Activated T-cell treated with anti-CD3 and anti-CD28 coated beads, Interleukin-2, amount 50 U/mL, for 4 hours (primary cell): ENCODE measurements around the gene RTN4. TPM values are rescaled to one million over a fixed set of nuclear protein-coding genes. Genes with fewer than 3 reads are reported as not detected.

Experiments used
- ATAC-seq, 2 donors: fragments of 200-7000 bp; cut with Tn5 transposase; one replicate each; pipeline ENCODE4 v1.10.0; 2021
- DNase-seq: peaks from one replicate; pipeline ENCODE4 v3.0.0-alpha.2; 2020
- H3K27me3 Mint-ChIP-seq: one replicate; pipeline ENCODE4 v1.8.0; 2021; ENCODE audit warnings: low read depth, mixed read lengths
- H3K36me3 Mint-ChIP-seq: one replicate; pipeline ENCODE4 v1.8.0; 2022; ENCODE audit warnings: mixed read lengths; ENCODE audit not compliant: insufficient read depth
- H3K4me1 Mint-ChIP-seq: one replicate; pipeline ENCODE4 v1.8.0; 2021; ENCODE audit warnings: low read depth, mixed read lengths
- H3K4me3 Mint-ChIP-seq: one replicate; pipeline ENCODE4 v1.8.0; 2021; ENCODE audit warnings: mild to moderate bottlenecking, moderate library complexity, mixed read lengths
- H3K9me3 Mint-ChIP-seq: one replicate; pipeline ENCODE4 v1.8.0; 2021; ENCODE audit warnings: mixed read lengths
- total RNA-seq, 3 donors: library from RNA; stranded (reverse); gene quantifications; one replicate each; pipeline ENCODE4 v1.2.1, GENCODE V29; 2021

The RTN4 gene
- total RNA-seq, 3 donors from 2014 or later: 71.4 to 75.9 (median 73.6) TPM

DNA sequence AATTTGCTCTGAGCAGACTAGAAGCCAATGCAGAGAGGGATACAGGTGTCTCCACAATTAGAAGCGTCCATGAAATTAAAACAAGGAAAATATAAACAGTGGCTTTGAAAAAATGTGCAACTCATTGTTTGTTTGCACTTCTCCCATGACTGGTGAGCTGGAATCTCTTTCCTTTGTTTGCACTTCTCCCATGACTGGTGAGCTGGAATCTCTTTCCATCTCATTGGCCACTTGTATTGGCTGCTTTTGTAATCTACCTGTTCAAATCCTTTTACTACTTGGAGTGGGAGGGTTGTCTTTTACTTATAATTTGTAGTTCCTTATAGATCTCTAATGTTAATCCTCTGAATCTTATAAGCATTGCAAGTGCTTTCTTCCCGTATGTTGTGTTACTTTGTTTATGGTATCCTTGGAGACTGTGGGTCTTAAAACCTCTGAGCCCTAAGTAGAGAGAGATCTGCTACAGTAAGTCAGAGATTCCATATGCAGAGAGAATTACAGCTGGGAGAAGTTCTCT is 94.1 kb downstream of the RTN4 start:
- no peak for ATAC-seq
- peaks cover 3% of the 10 kb centered on the region for H3K4me1 Mint-ChIP-seq

DNA sequence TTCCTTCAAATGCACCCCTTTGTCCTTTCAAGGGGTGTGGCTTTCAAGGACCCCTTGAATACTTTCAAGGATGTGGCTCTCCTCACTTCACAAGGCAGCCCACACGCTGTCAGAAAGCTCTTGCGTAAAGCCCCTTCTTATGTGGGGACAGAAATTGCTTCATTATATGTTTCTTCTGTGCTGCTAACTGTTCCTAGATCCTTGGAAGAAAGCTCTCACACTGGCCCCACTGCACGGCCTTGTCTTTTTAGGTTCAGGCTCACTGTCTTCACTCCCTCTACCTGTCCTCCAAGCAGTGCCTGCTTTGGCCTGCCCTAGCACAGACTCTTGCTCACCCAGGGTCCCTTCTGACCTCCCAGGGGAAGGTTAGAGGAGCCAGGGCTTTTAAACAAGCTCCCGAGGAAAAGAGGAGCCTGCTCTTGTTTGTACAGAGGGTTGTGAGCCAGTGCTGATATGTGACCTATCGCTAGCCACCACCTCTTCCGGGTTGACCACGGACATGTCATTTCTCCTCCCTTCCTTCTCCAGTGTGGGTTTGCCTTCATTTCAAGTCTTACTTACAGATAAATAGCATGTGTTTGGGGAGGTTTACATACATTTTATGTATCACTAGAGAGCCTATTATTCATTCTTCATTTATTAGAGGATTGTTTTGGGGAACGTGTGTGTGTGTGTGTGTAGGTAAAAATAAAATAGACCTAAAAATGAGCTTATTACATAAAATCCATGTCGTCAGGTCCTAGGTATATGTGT is 94.7 kb downstream of the RTN4 start:
- H3K9me3 Mint-ChIP-seq: no peaks in the 10 kb centered on the region
- no peak for ATAC-seq
- no peaks in the 10 kb centered on the region for H3K36me3 Mint-ChIP-seq
- peaks cover 3% of the 10 kb centered on the region for H3K4me1 Mint-ChIP-seq
- no peak overlapping the region for H3K4me3 Mint-ChIP-seq
- H3K27me3 Mint-ChIP-seq: no peaks in the 10 kb centered on the region
- DNase-seq: no peak

More for the DNA sequence above, 94.1 kb downstream of the RTN4 start:
- H3K36me3 Mint-ChIP-seq: no peaks in the 10 kb centered on the region
- DNase-seq: no peak
- H3K4me3 Mint-ChIP-seq: no peak overlapping the region
- H3K27me3 Mint-ChIP-seq: no peaks in the 10 kb centered on the region
- no peaks in the 10 kb centered on the region for H3K9me3 Mint-ChIP-seq

DNA sequence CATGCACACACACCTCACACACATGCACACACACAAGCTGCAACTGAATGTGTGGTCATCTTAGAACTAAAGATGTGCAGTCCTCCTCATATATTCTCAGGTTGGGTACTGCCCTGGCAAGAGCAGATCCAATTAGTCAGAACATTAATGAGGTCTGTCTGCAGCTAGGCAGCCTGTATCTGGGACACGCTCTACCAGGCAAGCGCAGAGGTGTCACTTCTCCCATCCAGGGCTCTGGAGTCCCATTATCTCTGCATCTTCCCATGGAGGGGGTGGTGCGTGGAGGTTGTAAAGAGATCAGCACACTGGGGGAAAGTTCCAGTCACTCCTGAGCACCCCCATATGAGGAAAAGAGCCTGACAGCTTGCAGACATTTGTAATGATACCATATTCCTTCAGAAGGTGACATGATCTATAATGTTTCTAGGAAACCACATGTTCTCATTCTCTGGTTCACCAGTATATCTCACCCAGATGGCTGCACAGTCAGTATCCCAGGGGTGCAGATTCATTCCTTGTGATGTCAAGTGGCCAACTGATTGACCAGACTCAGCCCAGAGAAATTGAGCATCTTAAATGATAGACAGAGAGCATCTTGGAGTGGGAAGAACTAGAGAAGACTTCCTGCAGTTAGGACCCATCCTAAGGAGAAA is 95.4 kb downstream of the RTN4 start:
- DNase-seq (no peak), ATAC-seq (no peak)
- Mint-ChIP-seq H3K27me3 (no peaks in the 10 kb centered on the region), H3K4me3 (no peak overlapping the region), H3K9me3 (no peaks in the 10 kb centered on the region), H3K36me3 (no peaks in the 10 kb centered on the region), H3K4me1 (peaks cover 3% of the 10 kb centered on the region)

DNA sequence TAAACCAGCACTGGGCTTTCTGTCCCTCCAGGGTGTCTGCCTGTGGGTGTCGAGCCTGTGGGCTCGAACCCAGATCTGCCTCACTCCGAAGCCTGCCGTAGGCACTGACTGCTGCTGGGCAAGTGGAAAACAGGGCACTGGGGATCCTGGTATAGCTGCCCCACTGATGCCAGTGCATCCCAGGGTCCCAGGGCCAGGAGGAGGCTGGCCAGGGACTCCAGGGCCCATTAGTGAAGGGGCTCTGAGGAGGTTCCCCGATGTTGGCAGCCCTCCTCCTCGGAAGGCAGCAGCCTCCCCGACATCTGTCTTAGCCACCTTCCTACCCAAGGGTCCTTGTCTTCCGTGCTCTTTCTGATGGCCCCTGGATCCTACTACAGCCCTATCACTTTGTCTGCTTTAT is 96.1 kb downstream of the RTN4 start:
- Mint-ChIP-seq H3K4me3 (no peak overlapping the region), H3K9me3 (no peaks in the 10 kb centered on the region), H3K36me3 (no peaks in the 10 kb centered on the region), H3K4me1 (peaks cover 3% of the 10 kb centered on the region), H3K27me3 (no peaks in the 10 kb centered on the region)
- DNase-seq (no peak), ATAC-seq (no peak)

DNA sequence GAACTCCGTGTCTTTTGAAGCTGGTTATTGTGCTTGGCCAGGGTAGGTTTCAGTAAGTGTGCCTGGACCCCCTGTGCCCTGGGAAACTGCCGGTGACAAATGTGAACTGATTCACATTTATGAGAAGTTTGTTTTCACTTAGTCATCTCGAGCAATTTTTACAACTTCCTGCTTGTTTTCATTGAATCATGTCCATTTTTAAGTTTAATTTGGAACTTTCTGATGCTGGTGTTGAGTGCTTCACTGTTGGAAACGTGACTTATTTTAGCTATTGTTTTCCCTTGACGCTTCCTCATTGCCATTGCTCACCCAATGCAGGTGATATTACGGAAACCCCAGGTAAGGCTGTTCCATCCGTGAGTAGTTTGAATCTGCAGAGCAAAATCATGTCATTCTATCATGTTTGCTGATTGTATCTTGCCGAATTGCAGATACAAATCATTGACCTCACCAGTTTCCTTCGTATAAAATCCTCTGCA is 97.2 kb downstream of the RTN4 start:
- Mint-ChIP-seq H3K4me3 (no peak overlapping the region), H3K4me1 (peaks cover 3% of the 10 kb centered on the region), H3K36me3 (no peaks in the 10 kb centered on the region), H3K9me3 (no peaks in the 10 kb centered on the region), H3K27me3 (no peaks in the 10 kb centered on the region)
- DNase-seq: no peak
- ATAC-seq: peak in 1 of 2 donors; percentile 34

DNA sequence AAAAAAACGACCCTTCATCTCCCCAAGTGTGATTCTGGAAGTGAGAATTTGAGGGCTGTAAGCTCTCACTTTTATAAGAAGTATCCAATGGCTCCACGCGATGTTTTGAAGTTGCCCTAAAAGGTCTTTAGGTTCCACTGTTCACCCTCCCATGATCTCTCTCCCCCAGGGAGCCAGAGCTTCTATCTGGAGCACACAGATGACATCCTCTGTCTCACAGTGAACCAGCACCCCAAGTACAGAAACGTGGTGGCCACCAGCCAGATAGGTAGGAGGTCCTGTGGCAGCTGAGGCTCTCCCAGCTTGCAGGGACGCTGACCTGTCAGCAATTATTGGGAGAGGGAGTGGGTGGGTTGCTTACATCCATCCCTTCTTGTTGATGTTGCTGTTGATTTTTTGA is 97.8 kb downstream of the RTN4 start:
- Mint-ChIP-seq H3K4me1 (peaks cover 3% of the 10 kb centered on the region), H3K4me3 (no peak overlapping the region), H3K9me3 (no peaks in the 10 kb centered on the region), H3K36me3 (no peaks in the 10 kb centered on the region), H3K27me3 (no peaks in the 10 kb centered on the region)
- DNase-seq (no peak), ATAC-seq (no peak)

DNA sequence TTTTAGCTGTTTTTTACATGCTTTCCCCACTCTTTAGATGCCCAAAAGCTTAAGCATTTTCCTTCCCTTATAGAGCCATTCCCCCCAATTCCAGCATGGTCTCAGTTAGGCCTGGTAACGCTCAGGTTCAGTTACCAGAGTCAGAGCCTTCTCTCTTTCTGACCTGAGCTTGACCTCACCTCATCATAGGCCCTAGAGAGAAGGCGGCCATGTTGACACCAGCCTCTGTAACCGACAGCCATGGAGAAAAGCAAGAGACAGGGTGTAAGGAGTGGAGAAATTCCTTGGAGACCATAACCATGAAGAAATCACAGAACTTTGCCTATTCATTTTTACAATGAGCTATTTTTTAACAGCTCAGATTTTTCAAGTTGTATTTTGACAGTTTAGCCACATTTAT is 99.4 kb downstream of the RTN4 start:
- H3K4me1 Mint-ChIP-seq: peaks cover 6% of the 10 kb centered on the region
- ATAC-seq (no peak), DNase-seq (no peak)
- H3K27me3 Mint-ChIP-seq: no peaks in the 10 kb centered on the region
- no peaks in the 10 kb centered on the region for H3K36me3 Mint-ChIP-seq
- no peak overlapping the region for H3K4me3 Mint-ChIP-seq
- no peaks in the 10 kb centered on the region for H3K9me3 Mint-ChIP-seq

DNA sequence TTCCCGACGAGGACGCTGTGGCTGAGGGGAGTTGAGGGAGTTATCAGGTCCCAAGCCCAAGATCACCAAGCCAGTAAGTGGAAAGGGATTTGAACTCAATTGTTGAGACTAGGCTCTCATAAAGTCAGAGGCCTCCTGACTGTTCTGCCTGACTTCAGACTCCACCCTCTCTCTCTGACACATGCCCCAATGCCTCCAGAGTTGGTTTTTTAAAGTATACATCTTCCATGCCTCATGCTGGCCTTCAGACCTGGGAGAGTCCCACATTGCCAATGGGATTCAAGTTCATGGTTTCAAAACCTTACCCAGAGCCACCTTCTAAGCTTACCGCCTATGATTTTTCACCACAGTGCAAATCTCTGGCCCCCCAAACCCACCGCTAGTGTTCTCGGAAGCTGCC is 100.8 kb downstream of the RTN4 start:
- H3K9me3 Mint-ChIP-seq: no peaks in the 10 kb centered on the region
- H3K27me3 Mint-ChIP-seq: no peaks in the 10 kb centered on the region
- H3K4me1 Mint-ChIP-seq: peaks cover 8% of the 10 kb centered on the region
- H3K36me3 Mint-ChIP-seq: no peaks in the 10 kb centered on the region
- no peak overlapping the region for H3K4me3 Mint-ChIP-seq
- DNase-seq: no peak
- ATAC-seq: no peak

DNA sequence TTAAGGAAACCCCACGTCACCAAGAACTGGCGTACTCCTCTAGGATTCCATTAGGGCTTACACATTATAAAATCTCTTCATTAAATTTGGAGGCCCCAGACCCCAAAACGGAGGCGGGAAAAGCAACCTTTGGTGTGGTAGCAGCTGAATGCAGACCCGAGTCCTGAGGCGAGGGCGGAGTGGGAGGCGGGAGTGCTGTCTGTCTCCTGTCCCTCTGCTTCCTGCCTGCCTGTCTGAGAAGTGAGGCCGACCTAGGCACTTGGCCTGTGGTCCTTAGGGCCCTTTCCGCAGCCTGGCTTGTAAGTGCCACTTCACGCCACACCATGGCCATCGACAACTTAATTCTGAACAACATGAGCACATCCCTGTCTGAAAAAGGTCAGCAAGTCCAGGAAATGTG is 102.1 kb downstream of the RTN4 start:
- ATAC-seq (no peak), DNase-seq (no peak)
- no peaks in the 10 kb centered on the region for H3K36me3 Mint-ChIP-seq

DNA sequence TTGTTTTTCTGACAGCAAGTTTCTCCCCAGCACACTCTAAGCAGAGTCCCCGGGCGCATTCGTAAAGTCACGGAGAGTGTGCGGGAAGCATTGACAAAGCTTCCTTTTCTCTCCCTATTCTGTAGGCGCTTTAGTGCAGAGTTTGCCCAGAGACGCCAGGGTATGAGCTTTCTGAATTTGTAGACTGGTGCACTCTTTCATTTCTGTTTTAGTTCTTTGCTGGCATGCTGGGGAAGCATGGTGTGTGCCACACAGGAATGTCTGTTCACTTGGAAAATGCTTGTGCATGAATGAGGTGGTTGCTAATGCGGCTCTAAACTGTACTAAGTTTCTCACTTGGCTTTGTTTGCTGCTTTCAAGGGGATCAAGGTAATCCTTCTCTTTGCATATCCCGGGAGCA is 102.6 kb downstream of the RTN4 start:
- ATAC-seq: no peak
- peaks cover 5% of the 10 kb centered on the region for H3K4me1 Mint-ChIP-seq
- no peaks in the 10 kb centered on the region for H3K9me3 Mint-ChIP-seq
- no peak overlapping the region for H3K4me3 Mint-ChIP-seq
- H3K36me3 Mint-ChIP-seq: no peaks in the 10 kb centered on the region
- H3K27me3 Mint-ChIP-seq: no peaks in the 10 kb centered on the region
- DNase-seq: no peak

More for the DNA sequence above, 102.1 kb downstream of the RTN4 start:
- Mint-ChIP-seq H3K27me3 (no peaks in the 10 kb centered on the region), H3K4me1 (peaks cover 6% of the 10 kb centered on the region), H3K4me3 (no peak overlapping the region), H3K9me3 (no peaks in the 10 kb centered on the region)

DNA sequence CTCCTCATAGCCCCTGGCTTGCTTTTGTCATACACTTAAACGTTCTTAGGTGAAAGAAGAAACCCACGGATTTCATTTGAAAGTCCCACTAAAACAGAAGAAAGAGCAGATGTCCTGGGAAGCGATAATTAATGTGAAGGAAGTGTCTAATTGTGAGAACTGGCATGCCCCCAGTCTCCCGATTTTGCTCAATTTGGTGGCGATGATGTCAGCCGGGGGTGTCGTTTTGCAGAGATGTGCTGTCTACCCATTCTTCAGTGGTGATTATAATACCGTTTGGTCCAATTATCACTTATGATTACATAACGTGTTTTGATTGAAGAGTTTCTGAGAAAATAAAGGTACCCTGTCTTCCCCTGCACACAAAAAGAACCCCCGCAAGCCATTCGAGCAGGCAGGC is 103.1 kb downstream of the RTN4 start:
- DNase-seq (no peak), ATAC-seq (no peak)
- Mint-ChIP-seq H3K4me1 (peaks cover 5% of the 10 kb centered on the region), H3K9me3 (no peaks in the 10 kb centered on the region), H3K36me3 (no peaks in the 10 kb centered on the region), H3K27me3 (no peaks in the 10 kb centered on the region), H3K4me3 (no peak overlapping the region)

DNA sequence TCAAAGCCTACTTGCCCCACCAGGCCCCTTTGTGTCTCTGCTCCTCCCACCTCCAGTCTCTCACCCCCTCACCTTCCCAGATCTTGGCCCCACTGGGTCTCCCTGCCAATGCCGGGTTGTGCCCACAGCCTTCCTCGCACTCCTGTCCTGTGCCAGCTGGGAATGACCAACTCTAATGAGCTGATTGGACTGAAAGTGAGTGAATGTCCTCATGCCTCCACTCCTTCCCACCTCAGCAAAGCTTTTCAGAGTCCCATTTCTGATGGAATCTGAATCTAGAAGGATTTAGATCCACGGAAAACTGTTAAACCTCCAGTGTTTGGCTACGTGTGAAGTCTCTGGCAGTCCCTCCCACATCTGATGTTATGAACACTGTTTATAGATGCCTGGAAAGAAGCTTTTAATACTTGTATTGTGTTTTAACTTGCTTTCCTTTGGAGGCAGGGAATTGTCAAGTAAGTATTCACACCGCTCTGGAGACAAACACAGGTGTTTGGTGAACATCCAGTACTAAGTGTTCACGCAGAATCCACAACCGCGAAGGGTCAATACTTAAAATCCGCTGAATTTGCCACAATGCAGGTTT is 103.9 kb downstream of the RTN4 start:
- ATAC-seq (no peak), DNase-seq (no peak)
- no peaks in the 10 kb centered on the region for H3K9me3 Mint-ChIP-seq
- no peaks in the 10 kb centered on the region for H3K36me3 Mint-ChIP-seq
- H3K27me3 Mint-ChIP-seq: no peaks in the 10 kb centered on the region
- peaks cover 5% of the 10 kb centered on the region for H3K4me1 Mint-ChIP-seq
- H3K4me3 Mint-ChIP-seq: no peak overlapping the region

DNA sequence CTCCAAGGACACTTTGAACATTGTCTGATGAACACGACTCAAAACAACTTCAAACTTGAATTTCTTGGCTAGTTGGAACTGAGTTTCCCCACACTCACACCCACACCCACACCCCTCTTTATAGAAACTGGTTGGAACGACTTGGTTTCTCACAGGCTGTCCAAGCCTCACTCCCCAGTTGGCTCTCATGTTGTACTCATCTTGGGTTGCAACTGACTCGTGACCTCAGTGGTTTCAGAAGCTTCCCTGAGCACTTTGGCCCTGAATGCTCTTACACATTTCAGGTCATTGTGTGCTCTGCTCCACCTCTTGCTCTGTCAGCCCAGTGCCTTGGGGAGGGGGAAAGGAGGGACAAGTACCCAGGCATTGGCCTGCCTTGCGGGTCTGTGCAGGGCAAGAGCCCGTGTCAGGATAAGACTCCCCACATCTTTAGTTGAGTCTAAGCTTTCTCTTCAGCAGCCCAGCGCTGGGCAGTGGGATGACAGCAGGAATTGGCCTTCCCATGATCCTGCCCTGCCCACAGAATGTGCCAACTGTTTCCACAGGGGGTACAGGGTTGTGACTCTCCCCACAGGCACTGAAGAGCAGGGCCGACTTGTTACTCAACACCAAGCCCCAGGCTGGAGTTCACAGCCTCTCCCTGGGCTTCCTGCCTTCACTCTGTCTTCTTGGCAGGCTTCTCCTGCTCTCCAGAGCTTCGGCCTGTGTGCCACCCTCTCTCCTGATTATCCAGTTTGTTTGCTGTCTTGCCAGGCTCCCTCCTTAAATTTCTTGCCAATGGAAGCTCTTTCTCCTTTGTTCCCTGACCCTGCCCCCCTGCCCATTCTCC is 104.6 kb downstream of the RTN4 start:
- Mint-ChIP-seq H3K36me3 (no peaks in the 10 kb centered on the region), H3K27me3 (no peaks in the 10 kb centered on the region), H3K4me1 (peaks cover 5% of the 10 kb centered on the region), H3K9me3 (no peaks in the 10 kb centered on the region), H3K4me3 (no peak overlapping the region)
- ATAC-seq: peak; percentile 71 to 81
- DNase-seq: no peak

DNA sequence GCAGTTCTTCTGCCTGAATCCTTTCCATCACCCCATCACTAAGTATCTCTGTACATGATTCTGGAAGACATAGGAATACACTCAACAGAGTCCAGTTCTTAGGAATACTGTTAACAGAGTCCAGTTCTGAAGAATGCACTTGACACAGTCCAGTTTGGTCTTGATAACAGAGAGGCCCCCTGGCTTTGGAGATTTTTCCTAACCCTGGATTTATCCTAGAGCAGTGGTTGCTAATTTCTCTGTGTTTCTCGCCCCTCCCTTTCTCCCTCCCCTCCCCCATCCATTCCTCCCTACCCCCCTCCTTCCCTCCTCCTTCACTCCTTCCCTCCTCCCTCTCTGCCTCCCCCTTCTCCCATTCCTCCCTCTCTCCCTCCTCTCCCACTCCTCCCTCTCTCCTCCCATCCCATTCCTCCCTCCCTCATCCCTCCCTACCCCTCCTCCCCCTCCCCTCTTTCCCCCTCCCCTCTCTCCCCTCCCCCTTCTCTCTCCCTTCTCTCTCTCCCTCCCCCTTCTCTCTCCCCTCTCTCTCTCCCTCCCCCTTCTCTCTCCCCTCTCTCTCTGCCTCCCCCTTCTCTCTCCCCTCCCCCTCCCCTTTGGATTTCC is 105.4 kb downstream of the RTN4 start:
- Mint-ChIP-seq H3K4me3 (no peak overlapping the region), H3K27me3 (no peaks in the 10 kb centered on the region), H3K9me3 (no peaks in the 10 kb centered on the region), H3K36me3 (no peaks in the 10 kb centered on the region), H3K4me1 (peaks cover 5% of the 10 kb centered on the region)
- DNase-seq (no peak), ATAC-seq (no peak)
